Activated naive CD4-positive, alpha-beta T cell (primary cell): ENCODE measurements around the gene POPDC2.
"Not testable (repeated sequence)": the region's sequence is repeated elsewhere in the genome, so short reads cannot be mapped to it uniquely, and the experiment has no call there.

Source experiments
- DNase-seq, 4 experiments: peaks; one replicate each; lab custom pipeline; 2025; lab: John Stamatoyannopoulos, UW

The POPDC2 gene, protein sequence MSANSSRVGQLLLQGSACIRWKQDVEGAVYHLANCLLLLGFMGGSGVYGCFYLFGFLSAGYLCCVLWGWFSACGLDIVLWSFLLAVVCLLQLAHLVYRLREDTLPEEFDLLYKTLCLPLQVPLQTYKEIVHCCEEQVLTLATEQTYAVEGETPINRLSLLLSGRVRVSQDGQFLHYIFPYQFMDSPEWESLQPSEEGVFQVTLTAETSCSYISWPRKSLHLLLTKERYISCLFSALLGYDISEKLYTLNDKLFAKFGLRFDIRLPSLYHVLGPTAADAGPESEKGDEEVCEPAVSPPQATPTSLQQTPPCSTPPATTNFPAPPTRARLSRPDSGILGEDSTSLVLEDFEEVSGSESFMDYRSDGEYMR

GRCh38 chr3:119660474-119661440 lies at the start of gene POPDC2:
Gene POPDC2 (minus strand): TSS chr3:119660589. CDS start chr3:119660423, 166 bp downstream.
- DNase-seq, result no peak

- DNase-seq, result no peak
Observed at GRCh38 chr3:119703820-119704531, 43.6 kb upstream of the POPDC2 start.

DNA sequence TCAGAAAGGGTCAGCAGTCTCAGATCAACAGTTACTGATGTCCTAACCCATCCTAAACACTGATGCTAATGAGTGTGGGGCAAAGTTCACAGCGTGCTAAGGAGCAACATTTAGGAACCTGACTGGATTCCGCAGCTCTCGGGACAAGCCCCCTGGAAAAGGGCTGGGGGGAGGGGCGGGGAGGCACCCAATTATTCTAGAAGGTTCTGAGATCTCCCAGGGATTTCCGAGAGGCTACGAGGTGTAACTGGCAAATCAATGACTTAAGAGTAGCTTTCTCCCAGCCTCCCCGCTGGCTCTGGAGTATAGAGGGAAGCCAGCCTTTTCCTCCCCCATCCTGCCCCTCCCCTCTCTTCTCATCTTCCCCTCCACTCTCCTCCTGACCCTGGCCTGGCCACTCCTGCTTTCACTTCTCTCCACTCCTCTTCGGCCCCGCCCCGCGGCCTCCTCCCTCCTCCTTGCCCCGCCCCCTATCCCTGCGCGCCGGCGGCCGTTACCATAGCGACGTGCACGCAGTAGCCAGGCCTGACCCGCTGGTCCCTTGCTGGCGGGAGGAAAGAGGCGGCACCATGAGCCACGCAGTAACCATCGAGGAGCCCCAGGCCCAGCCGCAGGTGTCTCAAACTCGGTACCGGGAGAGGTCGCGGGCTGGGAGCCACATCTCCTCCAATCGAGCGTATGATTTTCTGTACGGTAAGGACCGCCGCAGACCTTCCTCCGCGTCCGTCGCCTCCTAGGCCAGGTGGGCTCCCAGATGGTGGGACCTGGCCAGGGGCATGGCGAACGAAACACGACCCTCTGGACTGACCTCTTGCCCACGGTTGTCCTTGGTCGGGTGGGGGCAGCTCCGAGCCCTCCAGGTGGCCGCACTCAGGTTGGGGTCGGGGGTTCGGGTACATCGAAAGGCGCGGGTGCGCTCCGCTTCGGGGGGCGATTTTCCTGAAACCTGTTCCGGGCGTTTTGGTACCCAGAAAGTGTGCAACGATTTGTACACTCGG lies 42.4 kb upstream of the POPDC2 start, which contains the start of gene CFAP91:
Gene CFAP91 (plus strand): TSS at position 493 of the 998 bp plus-strand sequence. CDS start 77 bp downstream, at position 570.
- DNase-seq, result peak; percentile 4 to 65 (median 40)

DNA sequence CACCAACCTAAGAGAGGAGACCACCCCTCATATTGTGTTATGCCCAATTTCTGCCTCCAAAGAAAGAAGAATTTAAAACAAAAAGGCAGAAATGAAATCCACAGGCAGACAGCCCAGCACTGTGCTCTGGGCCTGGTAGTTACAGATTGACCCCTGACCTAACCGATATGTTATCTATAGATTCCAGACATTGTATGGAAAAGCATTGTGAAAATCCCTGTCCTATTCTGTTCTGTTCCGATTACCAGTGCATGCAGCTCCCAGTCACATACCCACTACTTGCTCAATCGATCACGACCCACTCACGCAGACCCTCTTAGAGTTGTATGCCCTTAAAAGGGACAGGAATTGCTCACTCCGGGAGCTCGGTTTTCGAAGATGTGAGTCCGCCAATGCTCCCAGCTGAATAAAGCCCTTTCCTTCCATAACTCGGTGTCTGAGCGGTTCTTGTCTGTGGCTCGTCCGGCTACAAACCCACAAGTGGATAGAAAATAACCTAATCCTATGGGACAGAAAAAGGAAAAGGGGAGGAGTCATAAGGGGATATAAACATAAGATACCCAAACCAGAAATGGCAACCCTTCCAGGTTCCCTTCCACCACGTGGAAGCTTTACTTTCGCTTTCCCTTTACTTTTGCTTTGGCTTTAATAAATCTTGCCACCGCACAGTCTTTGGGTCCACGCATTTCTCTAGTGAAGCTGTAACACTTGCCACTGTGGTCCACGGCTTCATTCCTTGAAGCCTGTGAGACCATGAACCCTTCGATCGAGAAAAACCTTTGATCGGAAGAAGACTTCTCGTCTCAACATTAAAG lies 40.7 kb upstream of the POPDC2 start:
- no peak for DNase-seq

DNA sequence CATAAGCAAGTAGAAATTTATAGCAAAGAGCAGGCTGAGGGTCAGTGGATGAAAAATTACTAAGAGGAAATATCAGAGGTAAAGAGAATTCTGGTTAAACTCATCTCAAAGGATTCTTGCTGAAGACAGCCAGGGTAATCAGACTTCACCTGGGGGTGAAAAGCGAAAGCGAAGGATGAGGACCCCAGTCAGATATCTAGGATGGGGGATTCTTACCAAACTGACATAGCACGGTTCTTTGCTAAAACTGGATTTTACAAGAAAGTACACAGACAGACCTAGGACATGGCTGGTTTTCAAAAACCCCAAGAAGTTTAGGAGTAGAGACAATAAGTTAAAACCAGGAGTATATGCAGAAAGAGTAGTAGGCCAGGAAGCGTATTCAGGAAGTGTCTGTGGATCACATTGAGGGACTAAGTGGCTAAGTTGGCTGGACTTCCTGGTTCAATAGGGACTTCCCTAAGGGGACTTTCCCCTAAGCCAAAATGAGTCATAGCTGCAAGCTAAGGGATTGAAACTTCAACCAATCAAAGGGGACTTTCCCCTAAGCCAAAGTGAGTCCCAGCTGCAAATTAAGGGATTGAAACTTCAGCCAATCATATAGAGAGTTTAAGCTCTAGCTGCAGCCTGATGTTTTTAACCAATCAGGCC lies 40.0 kb upstream of the POPDC2 start:
- no peak for DNase-seq

GRCh38 chr3:119697394-119697793 lies 37.0 kb upstream of the POPDC2 start:
- DNase-seq, result no peak

- no peak for DNase-seq
Observed at GRCh38 chr3:119695480-119695879, 35.1 kb upstream of the POPDC2 start.

GRCh38 chr3:119690043-119690656 lies 29.8 kb upstream of the POPDC2 start:
- no peak for DNase-seq

DNA sequence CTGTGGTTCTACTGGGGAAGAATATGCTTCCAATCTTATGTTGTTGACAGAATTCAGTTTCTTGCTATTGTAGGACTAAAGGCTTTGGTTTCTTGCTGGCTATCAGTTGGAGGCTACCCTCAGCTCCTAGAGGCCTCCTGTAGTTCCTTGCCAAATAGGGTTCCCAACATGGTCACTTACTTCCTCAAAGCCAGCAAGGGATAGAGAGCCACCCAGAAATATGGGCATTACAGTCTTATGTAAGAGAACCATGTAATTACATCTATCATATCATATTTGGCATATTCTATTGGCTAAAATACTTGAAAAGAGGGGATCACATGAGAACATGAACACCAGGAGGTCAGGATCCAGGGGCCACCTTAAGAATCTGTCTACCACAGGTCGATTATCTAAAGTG lies 23.0 kb upstream of the POPDC2 start:
- DNase-seq, result no peak

- no peak for DNase-seq
Observed at GRCh38 chr3:119681279-119681678, 20.9 kb upstream of the POPDC2 start.

- no peak for DNase-seq
Observed at GRCh38 chr3:119679874-119680273, 19.5 kb upstream of the POPDC2 start.

DNA sequence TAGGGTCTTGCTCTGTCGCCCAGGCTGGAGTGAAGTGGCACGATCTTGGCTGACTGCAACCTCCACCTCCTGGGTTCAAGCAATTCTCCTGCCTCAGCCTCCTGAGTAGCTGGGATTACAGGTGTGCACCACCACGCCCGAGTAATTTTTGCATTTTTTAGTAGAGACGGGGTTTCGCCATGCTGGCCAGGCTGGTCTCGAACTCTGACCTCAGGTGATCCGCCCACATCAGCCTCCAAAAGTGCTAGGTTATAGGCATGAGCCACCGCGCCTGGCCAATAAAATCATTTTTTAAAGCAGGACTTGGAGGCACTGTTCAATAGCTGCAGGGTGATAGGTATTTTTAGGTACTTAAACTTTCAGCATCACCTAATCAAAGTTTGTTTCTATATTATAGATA lies 17.8 kb upstream of the POPDC2 start:
- not testable (repeated sequence) for DNase-seq

DNA sequence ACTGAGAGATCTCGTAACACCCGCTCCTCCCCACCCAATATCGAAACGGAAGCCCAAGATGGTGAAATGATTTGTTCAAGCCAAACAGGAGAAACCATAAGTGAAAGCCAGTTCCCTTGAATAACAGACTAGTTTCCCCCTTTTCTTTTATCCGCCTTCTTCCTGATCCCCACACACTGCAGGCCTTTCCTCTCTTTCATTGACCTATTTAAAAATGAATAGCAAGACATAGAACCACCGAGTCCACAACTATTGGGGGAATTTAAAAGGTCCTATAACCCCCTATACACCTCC lies 17.2 kb upstream of the POPDC2 start:
- DNase-seq, result no peak

GRCh38 chr3:119676771-119677640 lies 16.6 kb upstream of the POPDC2 start, which contains the start of gene COX17:
Gene COX17 (minus strand): TSS chr3:119677406. CDS start chr3:119677310, 96 bp downstream.
- DNase-seq, result peak; percentile 79 to 88 (median 86)

GRCh38 chr3:119676020-119676419 lies 15.6 kb upstream of the POPDC2 start:
- DNase-seq, result no peak

- no peak for DNase-seq
Observed at GRCh38 chr3:119675188-119675874, 14.9 kb upstream of the POPDC2 start.

- DNase-seq, result no peak
Observed at GRCh38 chr3:119673875-119674274, 13.5 kb upstream of the POPDC2 start.
